ENCODE measurements around the gene CNRIP1.

Gene CNRIP1

GRCh38 chr2:68280348-68280747 lies 39.4 kb downstream of the CNRIP1 start:
- H3K27ac ChIP-seq, result no peak overlapping the region
- TF ChIP-seq CTCF (conservative IDR thresholded peaks at IDR 0.05; ENCODE audit: low read depth), result no peak
- ChIA-PET CTCF (interaction anchor here (0.7 kb wide), 1 partner anchor 163 kb away, joined by 3 read pairs; no protein-coding TSS in a partner anchor), POLR2A (ENCODE audit: low non-redundant PET) (no interaction called here)
- no peak for DNase-seq (ENCODE audit: low spot score)

DNA sequence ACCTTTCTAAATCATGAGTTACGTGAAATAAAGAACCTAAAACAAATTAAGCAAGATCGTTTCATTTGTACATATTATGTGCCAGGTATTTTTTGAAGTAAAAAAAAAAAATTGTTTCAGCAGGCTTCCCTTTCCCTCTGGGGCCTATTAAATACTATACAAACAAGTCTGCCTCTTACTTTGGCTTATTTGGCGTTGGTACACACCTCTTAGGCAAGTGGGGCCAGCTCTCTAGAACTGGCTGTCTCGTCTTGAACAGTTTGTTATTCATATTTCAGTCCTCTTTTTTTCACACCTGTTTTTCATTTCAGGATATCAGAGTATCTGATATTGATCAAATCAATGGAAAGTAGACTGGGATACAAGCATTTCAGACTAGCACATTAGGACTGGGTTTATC lies 40.1 kb downstream of the CNRIP1 start:
- CTCF ChIA-PET, result interaction anchor here (0.7 kb wide), 1 partner anchor 164 kb away, joined by 3 read pairs; no protein-coding TSS in a partner anchor
- POLR2A ChIA-PET (ENCODE audit: low non-redundant PET), result no interaction called here
- no peak overlapping the region for H3K27ac ChIP-seq
- DNase-seq (ENCODE audit: low spot score), result no peak
- no peak for TF ChIP-seq CTCF (conservative IDR thresholded peaks at IDR 0.05; ENCODE audit: low read depth)

DNA sequence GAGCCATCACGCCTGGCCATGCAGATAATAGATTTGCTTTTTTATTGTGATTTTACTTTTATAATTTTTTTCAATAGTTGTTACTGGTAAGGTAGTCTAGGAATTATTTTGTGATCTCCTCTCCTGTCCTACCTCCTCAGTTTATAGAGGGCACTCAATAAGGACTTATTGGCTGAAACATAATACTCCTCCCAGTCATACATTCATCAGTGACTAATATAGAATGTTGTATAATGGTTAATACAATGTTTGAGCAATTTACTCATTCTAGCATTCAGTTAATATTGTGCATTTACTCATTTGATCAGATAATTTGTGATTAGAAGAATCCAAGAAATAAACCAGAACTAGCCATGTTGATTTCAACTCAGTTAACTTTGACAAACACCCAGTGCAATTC lies 41.6 kb downstream of the CNRIP1 start:
- ChIA-PET POLR2A (ENCODE audit: low non-redundant PET) (no interaction called here), CTCF (interaction anchor here (0.6 kb wide), 1 partner anchor 14 kb away, joined by 3 read pairs; no protein-coding TSS in a partner anchor)
- H3K27ac ChIP-seq, result no peak overlapping the region
- no peak for DNase-seq (ENCODE audit: low spot score)
- no peak for TF ChIP-seq CTCF (conservative IDR thresholded peaks at IDR 0.05; ENCODE audit: low read depth)

DNA sequence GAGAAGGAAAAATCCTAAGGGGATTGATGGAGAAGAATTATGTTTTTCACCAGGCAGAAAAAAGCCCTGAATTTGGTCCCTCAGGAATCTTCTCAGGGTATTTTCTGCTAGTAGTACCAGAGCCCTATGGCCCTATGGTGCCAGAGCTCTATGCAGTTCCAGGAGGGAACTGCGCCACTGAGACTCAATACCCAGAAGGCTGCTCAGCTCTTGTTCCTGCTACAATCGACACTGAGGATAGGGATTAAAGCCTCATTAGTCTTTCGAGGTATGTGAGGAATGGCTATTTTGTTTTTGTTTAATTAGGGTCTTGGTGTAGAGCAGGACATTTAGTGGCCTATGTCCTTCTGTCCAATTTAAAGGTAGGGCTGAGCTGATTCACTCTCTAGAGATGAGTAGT lies 45.7 kb downstream of the CNRIP1 start:
- CTCF ChIA-PET, result interaction anchor here (1.1 kb wide), 1 partner anchor 8 kb away, joined by 3 read pairs; no protein-coding TSS in a partner anchor
- POLR2A ChIA-PET (ENCODE audit: low non-redundant PET), result no interaction called here
- no peak overlapping the region for H3K27ac ChIP-seq
- TF ChIP-seq CTCF (conservative IDR thresholded peaks at IDR 0.05; ENCODE audit: low read depth), result no peak
- DNase-seq (ENCODE audit: low spot score), result no peak

DNA sequence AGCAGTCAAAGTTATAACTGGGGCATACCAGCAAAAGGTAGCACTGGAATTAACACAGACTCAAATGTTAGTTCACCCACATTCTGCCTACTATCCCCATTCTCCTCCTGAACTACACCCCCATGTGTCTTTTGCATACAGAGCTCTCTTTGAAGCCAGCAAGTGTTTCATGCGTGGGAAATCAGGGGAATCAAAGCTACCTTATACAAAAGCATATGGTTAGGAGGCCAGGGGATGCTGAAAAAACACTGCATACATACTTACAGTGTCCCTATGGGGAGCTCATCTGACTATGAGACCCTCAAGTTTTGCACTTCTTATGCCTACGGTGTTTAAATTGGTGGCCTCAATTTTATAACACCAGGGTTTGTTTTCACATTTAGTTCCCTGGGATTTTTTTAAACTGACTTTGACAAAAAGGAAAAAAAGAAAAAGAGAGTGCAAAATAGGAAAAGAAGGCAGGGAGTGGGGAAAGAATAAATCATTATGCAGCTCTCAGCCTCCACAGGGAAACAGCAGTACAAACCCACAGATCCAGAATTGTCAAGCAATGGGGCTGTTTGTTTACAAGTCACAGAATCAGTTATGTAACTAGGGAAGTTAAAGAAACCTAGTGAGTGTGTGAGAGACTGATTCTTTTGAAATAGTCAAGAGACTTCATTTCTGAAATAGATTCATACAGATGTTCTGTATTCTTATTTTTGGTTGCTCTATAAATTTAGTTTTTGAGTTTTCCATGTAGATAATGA lies 47.3 kb downstream of the CNRIP1 start:
- POLR2A ChIA-PET (ENCODE audit: low non-redundant PET), result no interaction called here
- DNase-seq (ENCODE audit: low spot score), result no peak
- TF ChIP-seq CTCF (conservative IDR thresholded peaks at IDR 0.05; ENCODE audit: low read depth), result no peak
- no peak overlapping the region for H3K27ac ChIP-seq
- CTCF ChIA-PET, result interaction anchor here (0.6 to 1.1 kb wide), 4 partner anchors 17 to 1165 kb away, joined by 3 read pairs; partner anchors contain the start of gene NFU1

- no peak for TF ChIP-seq CTCF (conservative IDR thresholded peaks at IDR 0.05; ENCODE audit: low read depth)
- DNase-seq (ENCODE audit: low spot score), result no peak
- ChIA-PET CTCF (no interaction called here), POLR2A (ENCODE audit: low non-redundant PET) (no interaction called here)
- H3K27ac ChIP-seq, result no peak overlapping the region
These were observed 53.1 kb downstream of the CNRIP1 start for GRCh38 chr2:68266655-68267054.

Measured in RWPE1 (cell line).